Liver (tissue), 9 donors: Measurements from ENCODE around the gene SLC5A12. TPM values are rescaled to one million over a fixed set of nuclear protein-coding genes. Genes with fewer than 3 reads are reported as not detected.

Source experiments
- DNase-seq: peaks from one replicate; pipeline ENCODE4 v3.0.0-alpha.2; 2017; ENCODE audit warnings: low spot score
- H3K27ac ChIP-seq, 2 donors: one replicate each; pipeline ENCODE4 v1.7.0; 2013; ENCODE audit warnings: inconsistent platforms in 2 of 2, low read length in 2 of 2, control low read depth in 1 of 2, low read depth in 1 of 2, mild to moderate bottlenecking in 1 of 2
- H3K27me3 ChIP-seq, 4 donors: one replicate each; pipeline versions ENCODE4 v1.6.1 to v1.7.0; 2013; ENCODE audit warnings: low read length in 3 of 4, inconsistent platforms in 1 of 4, mild to moderate bottlenecking in 1 of 4, moderate library complexity in 1 of 4; ENCODE audit not compliant: control insufficient read depth in 4 of 4, insufficient read depth in 4 of 4
- H3K36me3 ChIP-seq, 4 donors: one replicate each; pipeline versions ENCODE4 v1.6.1 to v1.7.0; 2013; ENCODE audit warnings: low read length in 3 of 4, mild to moderate bottlenecking in 3 of 4, low read depth in 1 of 4, moderate library complexity in 1 of 4; ENCODE audit not compliant: control insufficient read depth in 4 of 4, insufficient read depth in 3 of 4
- H3K4me1 ChIP-seq, 4 donors: one replicate each; pipeline versions ENCODE4 v1.6.1 to v1.7.0; 2013; ENCODE audit warnings: low read length in 3 of 4, mild to moderate bottlenecking in 3 of 4, moderate library complexity in 1 of 4; ENCODE audit not compliant: control insufficient read depth in 4 of 4, insufficient read depth in 4 of 4
- H3K4me3 ChIP-seq, 3 donors: one replicate each; pipeline versions ENCODE4 v1.6.1 to v1.7.0; 2013; ENCODE audit warnings: low read length in 3 of 3, control low read depth in 1 of 3, low read depth in 1 of 3, mild to moderate bottlenecking in 1 of 3
- H3K9ac ChIP-seq, 2 donors: one replicate each; pipeline ENCODE4 v1.7.0; 2013; ENCODE audit warnings: low read length in 2 of 2, mild to moderate bottlenecking in 2 of 2, moderate library complexity in 2 of 2, control low read depth in 1 of 2, low read depth in 1 of 2
- H3K9me3 ChIP-seq, 4 donors: one replicate each; pipeline versions ENCODE4 v1.6.1 to v1.7.0; 2013; ENCODE audit warnings: low read length in 3 of 4; ENCODE audit not compliant: control insufficient read depth in 4 of 4
- CTCF ChIP-seq: fragments of 150-350 bp; IDR thresholded peaks from 2 replicates; pipeline ENCODE4 v1.5.1; 2017; ENCODE audit warnings: improper control_type of control experiment, low read depth, low read length; ENCODE audit not compliant: missing input control
- EGR1 ChIP-seq, 2 donors: IDR thresholded peaks; 2 replicates each; pipeline ENCODE4 v1.6.1; 2016 to 2018; ENCODE audit warnings: antibody characterized with exemption in 2 of 2, low read depth in 2 of 2
- FOXA1 ChIP-seq: IDR thresholded peaks from 2 replicates; pipeline ENCODE4 v1.6.1; 2016; ENCODE audit warnings: antibody characterized with exemption
- FOXA2 ChIP-seq: IDR thresholded peaks from 2 replicates; pipeline ENCODE4 v1.6.1; 2016; ENCODE audit warnings: antibody characterized with exemption
- GABPA ChIP-seq, 2 donors: IDR thresholded peaks in 1 of 2; conservative IDR thresholded peaks in 1 of 2; 2 replicates each; pipeline ENCODE4 v1.6.1; 2016; ENCODE audit warnings: antibody characterized with exemption in 2 of 2, mild to moderate bottlenecking in 1 of 2, moderate library complexity in 1 of 2
- HNF4A ChIP-seq, 2 donors: conservative IDR thresholded peaks; 2 replicates each; pipeline ENCODE4 v1.6.1; 2016; ENCODE audit warnings: antibody characterized with exemption in 2 of 2, mild to moderate bottlenecking in 2 of 2
- HNF4G ChIP-seq: IDR thresholded peaks from 2 replicates; pipeline ENCODE4 v1.6.1; 2016; ENCODE audit warnings: antibody characterized with exemption
- JUND ChIP-seq, 2 donors: IDR thresholded peaks; 2 replicates each; pipeline ENCODE4 v1.6.1; 2016; ENCODE audit warnings: antibody characterized with exemption in 2 of 2
- NR2F2 ChIP-seq: IDR thresholded peaks from 2 replicates; pipeline ENCODE4 v1.6.1; 2016; ENCODE audit warnings: antibody characterized with exemption
- RAD21 ChIP-seq, 2 donors: IDR thresholded peaks; 2 replicates each; pipeline ENCODE4 v1.6.1; 2016; ENCODE audit warnings: antibody characterized with exemption in 2 of 2, mild to moderate bottlenecking in 2 of 2
- RXRA ChIP-seq, 2 donors: IDR thresholded peaks; 2 replicates each; pipeline ENCODE4 v1.6.1; 2017 to 2018; ENCODE audit warnings: antibody characterized with exemption in 2 of 2, mild to moderate bottlenecking in 1 of 2
- SP1 ChIP-seq: IDR thresholded peaks from 2 replicates; pipeline ENCODE4 v1.6.1; 2018; ENCODE audit warnings: antibody characterized with exemption, mild to moderate bottlenecking
- TAF1 ChIP-seq: conservative IDR thresholded peaks from 2 replicates; pipeline ENCODE4 v1.6.1; 2016; ENCODE audit warnings: antibody characterized with exemption, mild to moderate bottlenecking
- YY1 ChIP-seq: IDR thresholded peaks from 2 replicates; pipeline ENCODE4 v1.6.1; 2016; ENCODE audit warnings: antibody characterized with exemption, mild to moderate bottlenecking
- WGBS: extraction: QIAGEN DNeasy Blood & Tissue Kit; methylation state at CpG from one replicate; pipeline ENCODE4 v1.1.7; 2013; 5-methylcytosine and 5-hydroxymethylcytosine counted together
- polyA plus RNA-seq, 2 donors: library from polyadenylated mRNA; stranded (reverse) in 1 of 2; unstranded in 1 of 2; fragments of 200-250 nt in 1 of 2; fragments of >200 nt in 1 of 2; fragmentation: Nextera tagmentation in 1 of 2; extraction: Ambion mirVana in 1 of 2; gene quantifications; one replicate each; pipeline versions ENCODE4 v1.2.1 to v1.2.3, GENCODE V29; 2013 to 2015
- total RNA-seq, 2 donors: library from RNA; depleted of rRNA; stranded (reverse); fragments of >200 nt; gene quantifications; one replicate each; pipeline ENCODE4 v1.2.3, GENCODE V29; 2014
- TF ChIP-seq, protein P1 (sequence below): IDR thresholded peaks from 2 replicates; pipeline ENCODE4 v1.6.1; 2016; ENCODE audit warnings: antibody characterized with exemption, mild to moderate bottlenecking
- TF ChIP-seq, protein P2 (sequence below): IDR thresholded peaks from 2 replicates; pipeline ENCODE4 v1.6.1; 2016; ENCODE audit warnings: antibody characterized with exemption
- TF ChIP-seq, protein P3 (sequence below): IDR thresholded peaks from 2 replicates; pipeline ENCODE4 v1.6.1; 2016; ENCODE audit warnings: antibody characterized with exemption
- TF ChIP-seq, protein P4 (sequence below): IDR thresholded peaks from 2 replicates; pipeline ENCODE4 v1.6.1; 2016; ENCODE audit warnings: antibody characterized with exemption
- donor health status: healthy.
- donor health status: healthy.
- donor health status: healthy.
- donor health status: healthy.
- donor health status: healthy.

The SLC5A12 gene
- total and polyA plus RNA-seq, 4 donors, result under 0.01 to 0.23 (median 0.03) TPM; not detected in 1

GRCh38 chr11:26703411-26704191 lies 18.3 kb downstream of the SLC5A12 start:
- Histone ChIP-seq H3K9ac (no peak overlapping the region), H3K36me3 (peaks cover 0 to 2% (median 0%) of the 10 kb centered on the region in 4 donors), H3K27me3 (no peaks in the 10 kb centered on the region), H3K27ac (no peak overlapping the region), H3K4me1 (no peaks in the 10 kb centered on the region), H3K9me3 (no peaks in the 10 kb centered on the region), H3K4me3 (no peak overlapping the region)
- no peak for TF ChIP-seq NR2F2
- TF ChIP-seq, protein P1, sequence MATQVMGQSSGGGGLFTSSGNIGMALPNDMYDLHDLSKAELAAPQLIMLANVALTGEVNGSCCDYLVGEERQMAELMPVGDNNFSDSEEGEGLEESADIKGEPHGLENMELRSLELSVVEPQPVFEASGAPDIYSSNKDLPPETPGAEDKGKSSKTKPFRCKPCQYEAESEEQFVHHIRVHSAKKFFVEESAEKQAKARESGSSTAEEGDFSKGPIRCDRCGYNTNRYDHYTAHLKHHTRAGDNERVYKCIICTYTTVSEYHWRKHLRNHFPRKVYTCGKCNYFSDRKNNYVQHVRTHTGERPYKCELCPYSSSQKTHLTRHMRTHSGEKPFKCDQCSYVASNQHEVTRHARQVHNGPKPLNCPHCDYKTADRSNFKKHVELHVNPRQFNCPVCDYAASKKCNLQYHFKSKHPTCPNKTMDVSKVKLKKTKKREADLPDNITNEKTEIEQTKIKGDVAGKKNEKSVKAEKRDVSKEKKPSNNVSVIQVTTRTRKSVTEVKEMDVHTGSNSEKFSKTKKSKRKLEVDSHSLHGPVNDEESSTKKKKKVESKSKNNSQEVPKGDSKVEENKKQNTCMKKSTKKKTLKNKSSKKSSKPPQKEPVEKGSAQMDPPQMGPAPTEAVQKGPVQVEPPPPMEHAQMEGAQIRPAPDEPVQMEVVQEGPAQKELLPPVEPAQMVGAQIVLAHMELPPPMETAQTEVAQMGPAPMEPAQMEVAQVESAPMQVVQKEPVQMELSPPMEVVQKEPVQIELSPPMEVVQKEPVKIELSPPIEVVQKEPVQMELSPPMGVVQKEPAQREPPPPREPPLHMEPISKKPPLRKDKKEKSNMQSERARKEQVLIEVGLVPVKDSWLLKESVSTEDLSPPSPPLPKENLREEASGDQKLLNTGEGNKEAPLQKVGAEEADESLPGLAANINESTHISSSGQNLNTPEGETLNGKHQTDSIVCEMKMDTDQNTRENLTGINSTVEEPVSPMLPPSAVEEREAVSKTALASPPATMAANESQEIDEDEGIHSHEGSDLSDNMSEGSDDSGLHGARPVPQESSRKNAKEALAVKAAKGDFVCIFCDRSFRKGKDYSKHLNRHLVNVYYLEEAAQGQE, result no peak
- no peak for TF ChIP-seq RAD21 (IDR thresholded peaks at IDR 0.05)
- TF ChIP-seq JUND (IDR thresholded peaks at IDR 0.05), result no peak
- TF ChIP-seq, protein P2, sequence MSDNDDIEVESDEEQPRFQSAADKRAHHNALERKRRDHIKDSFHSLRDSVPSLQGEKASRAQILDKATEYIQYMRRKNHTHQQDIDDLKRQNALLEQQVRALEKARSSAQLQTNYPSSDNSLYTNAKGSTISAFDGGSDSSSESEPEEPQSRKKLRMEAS, result no peak
- TF ChIP-seq GABPA (IDR thresholded peaks at IDR 0.05 in 1 of 2, conservative IDR thresholded peaks at IDR 0.05 in 1 of 2), result no peak
- TF ChIP-seq YY1, result no peak
- no peak for DNase-seq
- WGBS, result 55% methylated on average over 5 of the region's 5 CpGs

DNA sequence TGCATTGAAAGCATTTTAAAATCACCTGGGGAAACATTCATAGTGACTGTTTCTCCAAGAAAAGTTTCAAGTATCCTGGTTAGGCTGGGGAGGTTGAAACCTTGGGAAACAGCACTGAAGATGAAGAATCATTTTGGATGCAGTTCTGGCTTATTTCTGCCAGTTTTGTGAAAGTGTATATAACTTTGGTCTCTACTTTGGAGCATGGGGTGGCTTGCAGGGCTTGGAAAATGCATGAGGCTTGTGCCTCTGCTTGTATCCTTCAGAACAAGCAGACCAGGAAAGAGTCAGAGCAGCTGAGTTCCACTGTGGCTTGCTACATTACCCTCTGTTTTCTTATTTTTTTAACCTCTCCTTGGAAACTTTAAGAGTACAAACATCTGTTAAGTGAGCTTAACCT lies 19.5 kb downstream of the SLC5A12 start:
- H3K36me3 ChIP-seq, result no peaks in the 10 kb centered on the region
- H3K9ac ChIP-seq, result no peak overlapping the region
- peaks cover 0 to 5% (median 0%) of the 10 kb centered on the region in 4 donors for H3K4me1 ChIP-seq
- TF ChIP-seq RAD21 (IDR thresholded peaks at IDR 0.05) (no peak), RXRA (IDR thresholded peaks at IDR 0.05) (no peak), HNF4G (no peak), GABPA (IDR thresholded peaks at IDR 0.05 in 1 of 2, conservative IDR thresholded peaks at IDR 0.05 in 1 of 2) (no peak), HNF4A (conservative IDR thresholded peaks at IDR 0.05) (no peak), CTCF (no peak), JUND (IDR thresholded peaks at IDR 0.05) (no peak), SP1 (no peak), TAF1 (no peak), YY1 (no peak), NR2F2 (no peak), FOXA1 (no peak), FOXA2 (no peak), EGR1 (IDR thresholded peaks at IDR 0.05; ENCODE audit: low read depth in 2 of 2) (no peak)
- TF ChIP-seq, protein P2, result no peak
- TF ChIP-seq, protein P3, sequence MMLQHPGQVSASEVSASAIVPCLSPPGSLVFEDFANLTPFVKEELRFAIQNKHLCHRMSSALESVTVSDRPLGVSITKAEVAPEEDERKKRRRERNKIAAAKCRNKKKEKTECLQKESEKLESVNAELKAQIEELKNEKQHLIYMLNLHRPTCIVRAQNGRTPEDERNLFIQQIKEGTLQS, result no peak
- TF ChIP-seq, protein P4, sequence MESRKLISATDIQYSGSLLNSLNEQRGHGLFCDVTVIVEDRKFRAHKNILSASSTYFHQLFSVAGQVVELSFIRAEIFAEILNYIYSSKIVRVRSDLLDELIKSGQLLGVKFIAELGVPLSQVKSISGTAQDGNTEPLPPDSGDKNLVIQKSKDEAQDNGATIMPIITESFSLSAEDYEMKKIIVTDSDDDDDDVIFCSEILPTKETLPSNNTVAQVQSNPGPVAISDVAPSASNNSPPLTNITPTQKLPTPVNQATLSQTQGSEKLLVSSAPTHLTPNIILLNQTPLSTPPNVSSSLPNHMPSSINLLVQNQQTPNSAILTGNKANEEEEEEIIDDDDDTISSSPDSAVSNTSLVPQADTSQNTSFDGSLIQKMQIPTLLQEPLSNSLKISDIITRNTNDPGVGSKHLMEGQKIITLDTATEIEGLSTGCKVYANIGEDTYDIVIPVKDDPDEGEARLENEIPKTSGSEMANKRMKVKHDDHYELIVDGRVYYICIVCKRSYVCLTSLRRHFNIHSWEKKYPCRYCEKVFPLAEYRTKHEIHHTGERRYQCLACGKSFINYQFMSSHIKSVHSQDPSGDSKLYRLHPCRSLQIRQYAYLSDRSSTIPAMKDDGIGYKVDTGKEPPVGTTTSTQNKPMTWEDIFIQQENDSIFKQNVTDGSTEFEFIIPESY, result no peak
- TF ChIP-seq, protein P1, result no peak
- H3K4me3 ChIP-seq, result no peak overlapping the region
- H3K27ac ChIP-seq, result no peak overlapping the region
- no peaks in the 10 kb centered on the region for H3K9me3 ChIP-seq
- no peaks in the 10 kb centered on the region for H3K27me3 ChIP-seq
- no peak for DNase-seq
